GM18873 (cell line): Measurements from ENCODE around the gene CHCHD5.
"Not testable (repeated sequence)": the region's sequence is repeated elsewhere in the genome, so short reads cannot be mapped to it uniquely, and the experiment has no call there.

Experiments used
- ATAC-seq: cut with Tn5 transposase; IDR thresholded peaks from one replicate; pipeline ENCODE4 v1.9.1; 2021; ENCODE audit warnings: mild to moderate bottlenecking, moderate library complexity, moderate number of reproducible peaks; ENCODE audit not compliant: unreplicated experiment, low FRiP score

Gene CHCHD5, protein sequence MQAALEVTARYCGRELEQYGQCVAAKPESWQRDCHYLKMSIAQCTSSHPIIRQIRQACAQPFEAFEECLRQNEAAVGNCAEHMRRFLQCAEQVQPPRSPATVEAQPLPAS

DNA sequence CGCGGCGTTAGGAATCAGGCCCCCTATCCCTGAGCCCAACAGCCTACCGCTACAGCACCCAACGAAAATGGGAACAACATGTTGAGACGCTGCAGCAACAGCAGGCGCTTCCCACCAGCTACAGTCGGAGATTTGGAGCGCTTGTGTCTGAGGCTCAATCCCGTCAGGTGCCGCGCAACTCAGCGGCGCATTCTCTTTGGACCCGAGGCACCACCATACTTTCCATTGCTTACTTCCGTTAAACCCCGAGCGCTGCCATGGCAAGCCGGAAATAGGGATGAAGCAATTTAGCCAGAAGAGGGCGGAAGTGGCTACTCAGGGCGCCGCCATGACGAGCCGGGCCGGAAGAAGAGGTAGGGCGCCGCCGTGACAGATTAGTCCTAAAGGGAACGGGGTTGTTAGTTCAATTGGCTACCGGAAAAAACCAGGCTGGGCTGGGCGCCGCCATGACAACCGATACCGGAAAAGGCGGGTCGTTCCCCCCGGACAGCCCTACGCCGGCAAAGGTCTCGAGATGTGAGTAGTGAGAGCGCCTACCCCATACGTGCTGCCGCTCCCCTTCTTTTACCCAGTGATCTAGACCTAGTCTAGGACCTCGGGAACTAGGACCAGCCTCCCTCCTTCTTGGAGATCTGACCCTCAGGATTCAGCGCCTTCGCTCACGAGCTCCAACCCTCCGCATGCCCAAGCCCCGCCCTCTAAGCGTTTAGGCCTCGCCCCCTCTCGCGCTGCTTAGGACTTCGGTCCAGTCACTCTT lies at the start of gene CHCHD5:
TSS of gene CHCHD5 (plus strand) at position 476 of the 757 bp plus-strand sequence. CDS start at position 515, 39 bp downstream.
- peak; percentile 85 for ATAC-seq

DNA sequence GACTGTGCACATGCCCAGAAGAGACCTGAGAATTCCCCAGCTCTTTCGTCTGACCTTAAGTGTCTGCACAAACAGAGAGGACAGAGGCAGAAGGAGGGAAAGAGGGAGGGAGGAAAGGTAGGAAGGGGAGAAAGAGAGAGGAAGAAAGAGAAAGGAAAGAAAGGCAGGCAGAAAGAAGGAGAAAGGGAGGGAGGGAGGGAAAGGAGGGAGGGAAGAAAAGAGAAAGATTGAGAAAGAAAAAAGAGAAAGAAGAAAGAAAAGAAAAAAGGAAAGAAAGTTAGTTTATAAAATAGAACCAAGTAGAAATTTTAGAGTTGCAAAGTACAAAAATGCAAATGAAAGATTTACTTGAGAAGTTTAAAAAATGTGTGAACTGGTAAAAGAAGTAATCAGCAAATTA lies 49.6 kb upstream of the CHCHD5 start:
- no peak for ATAC-seq

DNA sequence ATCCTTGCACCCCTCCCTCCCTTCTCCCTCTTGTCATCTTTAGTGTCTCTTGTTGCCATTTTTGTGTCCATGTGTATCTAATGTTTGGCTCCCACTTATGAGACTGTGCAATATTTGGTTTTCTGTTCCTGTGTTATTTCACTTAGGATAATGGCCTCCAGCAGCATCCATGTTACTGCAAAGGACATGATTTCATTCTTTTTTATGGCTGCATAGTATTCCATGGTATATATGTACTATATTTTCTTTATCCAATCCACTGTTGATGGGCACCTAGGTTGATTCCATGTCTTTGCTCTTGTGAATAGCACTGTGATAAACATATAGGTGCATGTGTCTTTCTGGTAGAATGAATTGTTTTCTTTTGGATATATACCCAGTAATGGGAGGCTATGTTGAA lies 47.7 kb upstream of the CHCHD5 start:
- ATAC-seq: not testable (repeated sequence)

DNA sequence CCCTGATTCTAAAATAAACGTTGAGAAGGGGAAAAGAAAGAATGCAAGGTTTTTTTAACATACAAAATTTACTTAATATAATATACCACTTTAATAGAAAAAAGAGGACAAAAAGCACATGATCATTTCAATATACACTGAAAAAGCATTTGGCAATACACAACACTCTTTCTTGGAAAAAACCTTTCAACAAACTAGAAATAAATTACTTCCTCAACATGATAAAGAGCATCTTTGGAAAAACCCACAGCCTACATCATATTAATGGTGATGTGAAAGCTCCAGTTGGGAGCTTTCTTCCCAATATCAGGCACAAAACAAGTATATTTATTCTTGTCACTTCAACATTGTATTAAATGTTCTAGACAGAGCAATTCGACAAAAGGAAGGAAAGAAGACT lies 45.1 kb upstream of the CHCHD5 start:
- no peak for ATAC-seq

DNA sequence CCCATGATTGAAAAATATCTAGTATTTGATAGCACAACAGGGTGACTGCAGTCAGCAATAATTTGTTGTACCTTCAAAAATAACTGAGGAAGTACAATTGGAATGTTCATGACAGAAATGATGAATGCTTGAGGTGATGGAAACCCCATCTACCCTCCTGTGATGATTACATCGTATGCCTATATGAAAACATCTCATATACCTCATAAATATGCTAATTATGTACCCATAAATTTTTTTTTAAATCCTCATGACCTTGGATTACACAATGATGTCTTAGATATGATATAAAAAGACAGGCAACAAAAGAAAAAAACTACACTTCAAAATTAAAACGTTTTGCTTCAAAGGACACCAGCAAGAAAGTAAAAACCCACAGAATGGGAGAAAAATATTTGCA lies 43.5 kb upstream of the CHCHD5 start:
- ATAC-seq: no peak

DNA sequence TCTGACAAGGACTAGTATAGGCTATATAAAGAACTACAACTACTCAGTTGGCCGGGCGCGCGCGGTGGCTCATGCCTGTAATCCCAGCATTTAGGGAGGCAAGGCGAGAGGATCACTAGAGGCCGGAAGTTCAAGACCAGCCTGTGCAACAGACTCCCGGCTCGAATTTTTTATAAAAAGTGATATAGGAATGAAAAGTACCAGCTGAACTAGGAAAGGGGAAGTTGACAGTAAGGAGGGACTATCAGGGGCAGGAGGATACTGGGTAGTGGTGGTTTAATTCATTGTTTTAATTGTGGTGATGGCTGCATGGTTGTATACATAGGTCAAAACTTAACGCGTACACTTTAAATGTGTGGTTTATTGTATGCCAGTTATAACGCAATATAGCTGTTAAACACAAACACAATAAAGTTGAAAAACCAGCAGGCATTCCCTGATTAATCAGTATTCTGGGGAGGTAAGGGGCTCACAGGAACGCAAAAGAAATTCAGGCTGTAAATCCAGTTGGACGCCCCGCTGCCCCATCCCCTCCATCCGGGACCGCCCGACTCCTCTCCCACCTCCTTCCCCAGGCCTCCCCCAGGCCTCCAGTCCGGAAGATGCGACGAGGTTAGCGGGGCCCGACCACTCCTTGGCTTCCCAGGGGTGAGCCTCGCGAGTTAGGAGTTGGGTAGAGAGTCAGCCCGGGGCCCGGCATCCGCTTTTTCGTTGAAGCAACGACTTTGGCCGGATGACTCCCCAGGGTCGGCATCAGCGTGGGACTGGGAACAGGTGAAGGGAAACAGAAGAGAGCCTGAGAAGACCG lies 42.9 kb upstream of the CHCHD5 start:
- ATAC-seq: peak; percentile 42

DNA sequence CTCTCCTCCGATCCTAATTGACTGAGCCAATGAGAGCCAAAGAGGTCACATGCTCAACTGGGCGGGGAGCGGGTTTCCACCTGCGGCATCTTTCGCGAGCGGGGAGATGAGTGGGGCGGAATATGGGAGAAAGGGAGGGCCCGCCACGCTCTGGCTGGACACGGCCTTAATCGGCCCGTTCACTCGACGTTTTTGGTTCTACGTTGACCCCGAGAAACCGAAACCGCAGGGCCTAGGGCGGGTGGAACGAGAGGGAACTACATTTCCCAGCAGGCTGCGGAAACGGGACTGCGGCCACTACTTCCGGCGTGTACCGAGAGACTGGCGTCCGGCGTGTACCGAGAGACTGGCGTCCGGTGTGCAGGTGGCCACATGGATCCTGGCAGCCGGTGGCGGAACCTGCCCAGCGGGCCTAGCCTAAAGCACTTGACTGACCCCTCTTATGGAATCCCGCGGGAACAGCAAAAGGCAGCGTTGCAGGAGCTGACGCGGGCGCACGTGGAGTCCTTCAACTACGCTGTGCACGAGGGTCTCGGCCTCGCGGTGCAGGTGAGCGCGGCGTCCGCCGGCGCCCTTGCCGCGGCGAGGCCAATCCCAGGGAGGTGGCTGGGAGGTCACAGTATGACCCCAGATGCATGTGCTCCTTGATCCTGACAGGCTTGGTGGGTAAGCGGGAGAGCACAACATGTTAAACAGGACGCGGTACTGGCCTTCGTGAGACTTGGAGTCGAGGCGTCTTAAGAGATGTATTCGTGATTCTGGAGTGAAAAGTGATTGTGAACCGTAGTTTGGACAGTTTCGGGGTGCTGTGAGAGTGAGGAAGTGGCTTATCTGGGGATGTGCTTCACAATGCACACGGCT lies 42.1 kb upstream of the CHCHD5 start, which contains the start of gene POLR1B:
TSS of gene POLR1B (plus strand) at position 343 of the 861 bp plus-strand sequence. CDS start at position 373, 30 bp downstream.
- peak; percentile 75 for ATAC-seq

DNA sequence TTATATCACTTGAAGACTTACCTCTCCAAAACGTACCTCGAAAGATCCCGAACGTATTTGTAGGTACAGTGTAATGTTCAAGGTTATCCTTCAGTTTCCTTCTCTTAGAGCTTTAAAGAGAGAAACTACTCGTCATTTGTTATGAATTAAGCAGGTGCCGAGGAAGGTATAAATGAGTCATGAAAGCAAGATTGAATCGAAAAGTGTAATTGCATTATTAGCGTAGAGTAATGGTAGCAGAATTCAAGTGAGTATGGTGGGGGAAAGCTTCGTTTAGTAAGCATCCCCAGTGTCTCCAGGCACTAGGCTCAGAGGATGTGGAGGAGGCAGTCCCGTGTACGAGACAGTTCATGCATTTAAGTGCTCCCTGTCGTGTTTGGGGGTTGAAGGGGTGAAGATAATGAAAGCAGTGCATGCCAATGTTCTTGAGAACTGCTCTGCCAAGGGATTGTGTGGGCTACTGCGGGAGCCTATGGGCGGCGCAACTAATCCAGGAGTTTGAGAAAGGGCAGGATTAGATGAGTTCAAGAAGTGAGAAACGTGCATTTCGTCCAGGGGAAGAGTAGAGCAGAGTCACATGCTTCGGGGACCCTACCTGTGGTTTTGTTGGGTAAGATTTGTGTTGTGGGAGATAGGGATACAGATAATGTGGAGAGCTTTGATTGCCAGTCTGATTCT lies 41.3 kb upstream of the CHCHD5 start:
- no peak for ATAC-seq

DNA sequence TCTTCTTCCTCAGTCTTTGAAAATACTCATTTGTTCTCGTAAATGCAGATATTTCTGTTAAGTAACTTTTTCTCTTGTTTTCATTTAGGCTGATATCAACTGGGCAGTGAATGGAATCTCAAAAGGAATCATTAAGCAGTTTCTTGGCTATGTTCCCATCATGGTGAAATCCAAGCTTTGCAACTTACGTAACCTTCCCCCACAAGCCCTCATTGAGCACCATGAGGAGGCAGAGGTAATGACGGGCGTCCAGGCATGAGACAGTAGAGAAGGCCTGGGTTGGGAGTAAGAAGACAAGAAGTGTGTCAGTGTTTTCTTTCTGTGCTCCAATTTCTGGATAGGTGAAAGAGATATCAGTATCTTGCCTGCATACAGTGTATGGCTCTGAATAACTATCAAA lies 37.1 kb upstream of the CHCHD5 start:
- ATAC-seq: no peak

DNA sequence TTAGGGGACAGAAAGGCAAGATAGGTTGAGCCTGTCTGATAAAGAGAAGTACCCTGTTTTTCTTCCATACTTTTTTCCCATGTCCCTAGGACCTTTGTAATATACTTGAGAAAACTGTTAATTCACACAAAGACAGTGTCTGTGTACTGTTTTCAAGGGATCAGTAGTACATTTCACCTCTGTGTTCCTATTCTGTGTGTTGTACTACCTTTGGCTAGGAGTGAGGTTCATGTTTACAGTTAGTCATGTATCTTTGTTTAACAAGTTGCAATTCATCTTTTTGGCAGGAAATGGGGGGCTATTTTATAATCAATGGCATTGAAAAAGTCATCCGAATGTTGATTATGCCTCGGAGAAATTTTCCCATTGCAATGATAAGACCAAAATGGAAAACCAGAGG lies 35.4 kb upstream of the CHCHD5 start:
- ATAC-seq: no peak

DNA sequence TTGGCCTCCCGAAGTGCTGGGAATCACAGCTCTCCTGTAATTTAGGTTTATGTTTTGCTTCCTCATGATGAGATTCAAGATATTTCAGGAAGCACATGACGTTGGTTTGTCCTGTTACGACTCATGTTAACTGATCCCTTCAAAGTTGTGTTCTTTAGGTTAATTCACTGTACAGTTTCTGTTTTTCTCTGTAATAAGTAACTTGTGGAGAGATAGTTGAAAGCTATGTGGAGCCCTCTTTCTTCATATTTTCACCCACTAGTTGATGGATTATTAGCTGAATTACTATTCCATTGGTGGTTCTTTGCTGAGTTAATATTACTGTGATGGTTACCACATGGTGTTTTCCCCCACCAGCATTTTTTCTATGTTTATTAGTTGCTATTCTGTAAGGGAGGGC lies 18.3 kb upstream of the CHCHD5 start:
- ATAC-seq: no peak

DNA sequence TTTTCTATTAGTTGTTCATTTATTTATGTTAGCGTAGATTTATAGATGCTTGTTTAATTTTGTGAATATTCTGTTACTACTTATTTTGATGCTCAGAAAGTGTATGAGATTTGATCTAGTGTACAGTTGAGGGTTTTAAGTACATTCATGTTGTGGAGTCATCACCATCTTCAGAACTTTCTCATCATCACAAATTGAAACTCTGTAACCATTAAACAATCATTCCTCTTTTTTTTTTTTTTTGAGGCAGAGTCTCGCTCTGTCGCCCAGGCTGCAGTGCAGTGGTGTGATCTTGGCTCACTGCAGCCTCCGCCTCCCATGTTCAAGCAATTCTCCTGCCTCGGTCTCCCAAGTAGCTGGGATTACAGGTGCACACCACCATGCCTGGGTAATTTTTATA lies 17.9 kb upstream of the CHCHD5 start:
- ATAC-seq: not testable (repeated sequence)

DNA sequence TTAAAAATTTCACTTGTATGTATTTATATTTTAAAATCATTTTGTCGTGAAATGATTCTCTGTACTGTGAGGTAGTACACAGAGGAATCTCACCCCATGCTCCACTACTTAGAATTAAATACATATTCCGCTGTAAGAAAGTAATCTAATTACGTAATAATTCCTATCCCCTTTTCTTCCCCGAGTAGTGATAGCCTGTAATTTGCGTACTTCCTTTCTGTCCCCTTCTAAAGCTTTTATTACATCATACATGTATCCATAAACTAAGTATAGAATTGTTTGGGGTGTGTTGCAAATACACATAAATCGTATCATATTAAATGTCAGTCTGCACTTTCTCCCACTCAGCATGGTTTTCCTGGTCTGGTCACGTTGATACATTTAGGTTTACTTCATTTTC lies 12.4 kb upstream of the CHCHD5 start:
- no peak for ATAC-seq

DNA sequence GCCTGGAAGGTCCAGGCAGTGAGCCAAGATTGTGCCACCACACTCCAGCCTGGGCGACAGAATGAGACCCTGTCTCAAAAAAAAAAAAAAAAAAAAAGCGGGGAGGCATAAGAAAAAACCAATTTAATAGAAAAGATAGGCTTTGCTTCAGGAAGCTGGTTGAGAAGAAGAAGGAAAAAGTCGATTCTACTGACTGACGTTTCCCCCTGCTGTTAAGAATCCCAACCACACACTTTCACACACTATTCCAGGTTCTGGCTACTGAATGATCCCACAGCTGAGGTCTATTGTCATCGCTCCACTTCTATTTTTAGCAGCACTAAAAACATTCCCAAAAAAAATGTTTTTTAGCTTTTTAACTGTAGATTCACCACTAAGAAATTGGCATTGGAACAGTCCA lies 6.7 kb upstream of the CHCHD5 start:
- no peak for ATAC-seq

DNA sequence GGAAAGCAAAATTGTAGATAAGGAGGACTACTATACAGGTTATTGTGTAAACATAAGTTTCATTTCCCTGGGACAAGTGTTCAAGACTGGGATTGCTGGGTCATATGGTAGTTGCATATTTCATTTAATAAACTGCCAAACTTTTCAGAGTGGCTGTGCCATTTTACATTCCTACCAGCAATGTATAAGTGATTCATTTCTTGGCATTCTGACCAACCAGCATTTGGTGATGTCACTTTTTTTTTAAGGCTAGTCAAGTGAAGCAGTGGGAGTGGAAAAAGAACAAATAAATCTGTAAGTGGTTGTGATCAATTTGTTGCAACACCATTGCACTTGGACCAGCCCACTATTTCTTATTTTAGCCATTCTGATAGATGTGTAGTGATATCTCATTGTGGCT lies 5.2 kb upstream of the CHCHD5 start:
- no peak for ATAC-seq

DNA sequence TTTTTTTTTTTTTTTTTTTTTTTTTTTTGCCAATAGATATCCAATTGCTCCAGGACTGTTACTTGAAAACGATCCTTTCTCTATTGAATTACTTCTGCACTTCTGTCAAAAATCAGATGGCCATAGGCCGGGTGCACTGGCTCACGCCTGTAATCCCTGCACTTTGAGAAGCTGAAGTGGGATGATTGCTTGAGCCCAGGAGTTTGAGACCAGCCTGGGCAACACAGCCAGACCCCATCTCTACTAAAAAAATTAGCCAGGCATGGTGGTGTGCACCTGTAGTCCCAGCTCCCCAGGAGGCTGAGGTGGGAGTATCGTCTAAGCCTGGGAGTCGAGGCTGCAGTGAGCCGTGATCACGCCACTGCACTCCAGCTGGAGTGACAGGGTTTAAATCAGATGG lies 4.3 kb upstream of the CHCHD5 start:
- ATAC-seq: no peak

DNA sequence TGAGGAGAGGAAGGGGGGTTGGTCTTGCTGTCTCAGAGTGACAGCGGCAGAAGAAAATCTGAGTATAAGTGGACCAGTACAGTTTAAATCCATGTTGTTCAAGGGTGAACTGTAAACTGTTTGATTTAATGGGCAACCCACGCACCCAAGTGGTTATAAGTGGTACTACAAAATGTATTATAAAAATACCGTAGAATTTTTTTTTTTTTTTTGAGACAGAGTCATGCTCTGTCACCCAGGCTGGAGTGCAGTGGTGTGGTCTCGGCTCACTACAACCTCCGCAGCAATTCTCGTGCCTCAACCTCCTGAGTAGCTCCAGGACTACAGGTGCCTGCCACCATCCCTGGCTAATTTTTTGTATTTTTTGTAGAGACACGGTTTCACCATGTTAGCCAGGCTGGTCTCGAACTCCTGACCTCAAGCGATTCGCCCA lies 2.1 kb upstream of the CHCHD5 start:
- ATAC-seq: no peak

DNA sequence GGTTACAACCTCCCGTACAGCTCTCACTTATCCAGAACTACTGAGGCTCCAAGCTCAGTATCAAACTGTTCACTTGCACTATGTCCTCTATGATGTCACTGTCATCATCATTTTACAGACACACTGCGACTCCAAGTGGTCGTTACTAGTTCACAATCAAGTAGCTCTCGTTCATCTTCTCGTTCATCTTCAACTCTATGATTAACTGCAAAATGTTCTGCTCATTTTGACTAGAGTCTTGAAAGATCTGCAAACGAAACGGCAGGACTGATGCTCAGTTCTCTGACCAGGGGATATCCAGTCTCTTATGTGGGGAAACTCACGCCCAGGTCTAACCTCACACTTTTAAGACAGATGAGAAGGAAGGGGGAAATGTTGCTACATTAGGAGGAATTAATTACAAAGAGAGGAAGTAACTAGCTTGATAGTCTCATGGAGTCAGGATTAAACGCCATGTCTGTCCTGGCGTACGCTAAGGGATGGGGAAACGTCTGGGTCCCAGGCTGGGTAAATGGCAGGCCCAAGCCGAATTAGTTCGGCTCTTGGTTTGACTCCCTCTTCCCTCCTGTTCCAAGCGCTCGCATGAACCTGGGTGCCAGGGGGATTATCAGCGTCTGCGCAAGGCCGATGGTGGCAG lies 794 bp upstream of the CHCHD5 start:
- ATAC-seq: no peak

DNA sequence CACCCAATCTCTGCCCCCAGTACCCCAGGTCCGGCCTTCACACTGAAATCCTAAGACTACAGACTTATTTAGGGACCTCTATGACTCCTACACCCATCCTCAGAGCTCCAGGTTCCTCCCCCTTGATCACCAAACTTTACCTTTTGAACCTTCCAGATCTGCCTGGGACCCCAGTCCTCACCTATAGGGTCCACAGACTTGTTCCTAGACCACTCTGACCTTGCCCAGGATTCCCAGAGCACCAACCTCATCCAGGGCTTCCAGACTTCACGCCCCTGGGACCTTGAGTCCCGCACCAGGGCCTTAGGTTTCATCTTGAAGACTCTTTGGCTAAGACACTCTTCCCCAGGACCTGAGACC lies 462 bp downstream of the CHCHD5 start:
- no peak for ATAC-seq

DNA sequence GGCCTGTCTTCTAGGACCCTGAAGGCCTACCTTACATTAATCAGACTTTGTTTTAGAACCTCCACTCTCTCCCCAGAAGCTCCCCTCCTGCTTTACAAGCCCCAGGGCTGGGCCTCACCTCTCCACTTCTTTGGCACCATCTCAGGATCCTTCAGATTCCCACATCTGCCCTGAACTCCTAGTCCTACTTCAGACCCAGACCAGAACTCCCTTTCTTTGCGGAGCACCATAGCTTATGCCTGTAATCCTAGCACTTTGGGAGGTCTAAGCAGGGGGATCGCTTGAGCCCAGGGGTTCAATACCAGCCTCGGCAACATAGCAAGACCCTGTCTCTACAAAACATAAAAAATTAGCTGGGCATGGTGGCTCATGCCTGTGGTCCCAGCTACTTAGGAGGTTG lies 991 bp downstream of the CHCHD5 start:
- no peak for ATAC-seq
